Ammon's horn (tissue), 1 donor: Measurements from ENCODE around the gene BST1.

Experiments
- DNase-seq: peaks from one replicate; pipeline ENCODE4 v3.0.0-alpha.2; 2016; ENCODE audit warnings: low spot score

The BST1 gene, protein sequence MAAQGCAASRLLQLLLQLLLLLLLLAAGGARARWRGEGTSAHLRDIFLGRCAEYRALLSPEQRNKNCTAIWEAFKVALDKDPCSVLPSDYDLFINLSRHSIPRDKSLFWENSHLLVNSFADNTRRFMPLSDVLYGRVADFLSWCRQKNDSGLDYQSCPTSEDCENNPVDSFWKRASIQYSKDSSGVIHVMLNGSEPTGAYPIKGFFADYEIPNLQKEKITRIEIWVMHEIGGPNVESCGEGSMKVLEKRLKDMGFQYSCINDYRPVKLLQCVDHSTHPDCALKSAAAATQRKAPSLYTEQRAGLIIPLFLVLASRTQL

GRCh38 chr4:15702941-15703403 lies at the start of gene BST1:
Gene BST1 (plus strand): TSS chr4:15703065. CDS start chr4:15703145, 80 bp downstream.
- peak; percentile 58 for DNase-seq

GRCh38 chr4:15653420-15653819 lies 49.4 kb upstream of the BST1 start:
- DNase-seq = no peak

- DNase-seq = peak; percentile 58
These were observed 48.8 kb upstream of the BST1 start for GRCh38 chr4:15653864-15654592.

DNA sequence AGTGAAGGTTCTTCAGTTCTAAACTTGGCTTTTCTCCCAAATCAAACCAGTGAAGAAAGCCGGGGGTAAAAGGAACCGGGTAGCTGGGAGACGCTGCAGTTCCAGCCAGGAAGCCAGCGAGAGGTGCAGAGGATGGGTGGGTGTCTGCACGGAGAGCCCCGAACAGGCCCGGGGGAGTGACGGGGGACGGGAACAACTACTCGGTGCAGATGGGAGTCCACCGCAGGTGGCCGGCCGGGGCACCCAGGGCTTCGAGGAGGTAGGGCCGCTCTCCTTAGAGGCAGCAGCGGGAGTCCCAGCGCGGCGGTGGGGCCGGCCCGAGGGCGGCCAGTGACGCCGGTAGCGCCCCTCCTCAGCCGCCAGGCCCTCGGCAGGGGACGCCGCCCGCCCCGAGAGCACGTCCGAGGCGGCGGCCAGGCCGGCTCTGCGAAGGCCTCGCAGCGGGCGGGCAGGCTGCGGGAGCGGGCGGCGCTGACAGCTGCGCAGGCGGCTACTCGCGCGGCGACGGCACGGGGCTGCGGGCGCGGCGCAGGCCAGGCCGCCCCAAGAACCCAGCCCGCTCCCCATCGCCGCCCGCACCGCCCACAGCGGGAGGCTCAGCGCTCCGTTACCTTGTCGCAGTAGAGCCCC lies 48.2 kb upstream of the BST1 start:
- peak; percentile 62 for DNase-seq

GRCh38 chr4:15655223-15656037 lies 47.4 kb upstream of the BST1 start, which contains the start of gene FBXL5:
Gene FBXL5 (minus strand): TSS chr4:15655357. CDS start chr4:15655287, 70 bp downstream.
- peak; percentile 87 for DNase-seq

- no peak for DNase-seq
These were observed 46.8 kb upstream of the BST1 start for GRCh38 chr4:15656038-15656470.

GRCh38 chr4:15657366-15657765 lies 45.5 kb upstream of the BST1 start:
- no peak for DNase-seq

DNA sequence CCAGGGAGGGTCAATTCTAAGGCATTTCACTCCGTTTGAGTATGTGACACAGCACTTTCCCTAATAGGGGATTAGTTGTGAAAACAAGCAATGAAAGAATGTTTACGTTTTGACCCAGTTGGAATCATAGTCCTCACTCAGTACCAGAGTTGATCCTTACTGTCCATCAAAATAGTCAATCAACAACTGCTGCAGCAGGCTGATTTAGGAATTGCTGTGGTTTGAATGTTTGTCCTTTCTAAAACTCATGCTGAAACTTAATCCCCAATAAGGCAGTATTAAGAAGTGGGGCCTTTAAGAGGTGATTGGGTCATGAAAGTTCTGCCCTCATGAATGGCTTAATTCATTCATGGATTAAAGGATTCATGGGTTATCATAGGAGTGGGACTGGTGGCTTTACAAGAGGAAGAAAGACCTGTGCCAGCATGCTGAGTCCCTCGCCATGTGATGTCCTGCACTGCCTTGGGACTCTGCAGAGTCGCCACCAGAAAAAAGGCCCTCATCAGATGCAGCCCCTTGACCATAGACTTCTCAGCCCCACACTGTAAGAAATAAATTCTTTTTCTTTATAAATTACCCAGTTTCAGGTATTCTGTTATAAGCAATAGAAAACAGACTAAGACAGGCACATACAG lies 44.6 kb upstream of the BST1 start:
- no peak for DNase-seq

GRCh38 chr4:15658781-15659180 lies 44.1 kb upstream of the BST1 start:
- no peak for DNase-seq

- peak; percentile 22 for DNase-seq
These were observed 42.9 kb upstream of the BST1 start for GRCh38 chr4:15659768-15660570.

DNA sequence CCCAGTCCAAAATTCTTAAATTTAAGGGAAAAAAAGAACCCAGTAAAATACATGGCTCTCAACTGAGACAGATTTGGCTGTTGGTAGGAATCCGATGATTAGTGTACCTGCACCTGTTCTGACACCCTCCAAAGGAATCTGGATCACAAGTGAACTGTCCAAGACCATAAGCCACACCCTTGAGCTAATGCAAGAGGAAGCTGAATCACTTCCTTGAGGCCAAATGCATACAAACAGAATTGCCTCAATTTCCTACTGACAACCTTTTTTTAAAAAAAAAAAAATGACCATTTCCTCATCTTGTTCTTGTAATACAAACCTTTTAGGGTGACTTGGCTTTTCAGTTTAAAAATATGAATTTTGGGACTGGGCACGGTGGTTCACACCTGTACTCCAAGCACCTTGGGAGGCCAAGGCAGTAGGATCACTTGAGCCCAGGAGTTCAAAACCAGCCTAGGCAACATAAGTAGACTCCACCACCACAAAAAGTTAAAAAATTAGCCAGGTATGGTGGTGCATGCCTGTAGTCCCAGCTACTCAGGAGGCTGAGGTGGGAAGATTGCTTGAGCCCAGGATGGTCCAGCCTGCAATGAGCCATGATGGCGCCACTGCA lies 37.0 kb upstream of the BST1 start:
- no peak for DNase-seq

DNA sequence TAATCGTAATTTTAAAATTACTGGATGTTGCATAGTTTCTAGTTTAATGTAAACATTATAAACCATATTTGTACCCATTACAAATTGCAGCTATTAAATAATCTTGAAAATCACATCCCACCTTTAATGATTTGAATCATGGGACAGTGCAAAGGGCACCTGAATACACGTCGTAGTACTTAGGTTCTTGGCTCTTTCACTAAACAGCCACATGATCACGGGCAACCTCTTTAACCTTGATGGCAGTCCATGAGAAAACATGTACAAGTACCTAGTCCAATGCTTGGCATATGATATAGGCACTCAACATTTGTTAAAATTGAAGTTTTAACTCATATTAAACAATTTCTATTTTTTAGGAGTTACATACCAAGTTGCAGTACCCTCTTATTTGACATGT lies 35.9 kb upstream of the BST1 start:
- no peak for DNase-seq

DNA sequence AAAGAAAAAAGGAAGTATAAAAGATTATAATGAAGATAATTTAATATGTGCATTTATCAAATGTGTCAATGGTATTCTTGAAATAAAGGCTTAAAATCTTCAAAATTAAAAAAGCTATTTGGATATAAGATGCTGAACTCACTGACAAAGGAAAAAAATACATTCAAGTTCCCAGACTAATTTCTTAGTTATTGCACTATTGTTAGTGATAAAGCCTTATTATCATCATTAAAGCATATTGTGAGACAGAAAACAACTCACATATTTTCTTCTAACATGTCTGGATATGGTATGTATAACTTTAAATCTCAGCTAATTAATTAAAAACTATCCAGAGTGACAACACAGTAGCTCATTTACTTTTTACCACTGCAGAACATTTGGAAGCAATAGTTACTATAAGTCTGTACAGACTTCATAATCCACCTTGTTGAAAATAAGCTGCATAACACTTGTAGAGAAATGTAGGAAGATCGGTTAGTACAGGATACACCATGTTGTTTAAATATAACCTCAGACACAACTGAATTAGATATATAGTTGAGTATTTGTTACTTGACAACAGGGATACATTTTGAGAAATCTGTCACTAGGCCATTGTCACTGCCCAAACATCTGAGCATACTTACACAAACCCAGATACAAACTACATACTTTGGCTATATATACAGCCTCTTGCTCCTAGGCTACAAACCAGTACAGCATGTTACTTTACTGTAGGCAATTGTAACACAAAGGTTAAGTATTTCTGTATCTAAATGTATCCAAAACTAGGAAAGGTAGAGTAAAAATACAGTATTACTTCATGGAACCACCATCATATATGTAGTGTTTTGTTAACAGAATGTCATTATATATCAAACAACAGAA lies 34.1 kb upstream of the BST1 start:
- DNase-seq = no peak

GRCh38 chr4:15670576-15670975 lies 32.3 kb upstream of the BST1 start:
- DNase-seq = no peak

GRCh38 chr4:15672101-15672500 lies 30.8 kb upstream of the BST1 start:
- no peak for DNase-seq

DNA sequence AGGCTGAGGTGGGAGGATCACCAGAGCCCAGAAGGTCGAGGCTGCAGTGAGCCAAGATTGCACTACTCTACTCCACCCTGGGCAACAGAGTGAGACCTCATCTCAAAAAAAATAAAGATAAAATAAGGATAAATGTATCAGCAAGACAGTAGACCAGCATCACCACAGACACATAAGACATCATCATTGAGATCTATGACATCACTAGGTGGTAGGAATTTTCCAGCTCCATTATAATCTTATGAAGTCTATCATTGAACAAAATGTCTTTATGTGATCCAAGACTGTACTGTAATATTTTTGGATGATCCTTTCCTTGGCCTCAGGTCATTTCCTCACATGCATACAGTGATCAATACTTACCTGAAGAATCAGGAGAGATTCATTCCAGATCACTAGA lies 29.5 kb upstream of the BST1 start:
- no peak for DNase-seq

GRCh38 chr4:15674046-15674445 lies 28.8 kb upstream of the BST1 start:
- DNase-seq = no peak

DNA sequence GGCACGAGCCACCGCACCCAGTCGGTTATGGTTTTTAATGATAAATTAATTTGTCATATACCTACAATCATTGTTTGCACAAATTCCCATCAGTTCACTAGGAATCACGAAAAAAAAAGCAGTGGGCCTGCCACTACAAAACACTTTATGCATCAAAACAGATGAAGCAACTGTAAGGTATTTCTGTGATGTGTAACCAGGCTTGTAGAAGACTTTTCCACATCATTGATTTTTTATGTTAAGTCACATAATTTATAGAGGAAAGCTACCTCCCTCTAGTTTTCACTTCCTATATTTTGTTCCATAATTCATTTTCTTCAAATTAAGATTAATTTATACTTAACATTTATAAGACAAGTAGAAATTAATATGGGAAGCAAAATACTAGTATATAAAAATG lies 27.9 kb upstream of the BST1 start:
- DNase-seq = no peak

- DNase-seq = no peak
These were observed 27.5 kb upstream of the BST1 start for GRCh38 chr4:15675356-15675755.
